NOMO-1 treated with dmso at 0.1 percent for 144 hours (cell line): ENCODE results near the gene MYO9A.

ENCODE experiments used
- DNase-seq: peaks from one replicate; lab custom pipeline; 2025; ENCODE audit not compliant: unreplicated experiment; lab: John Stamatoyannopoulos, UW

The MYO9A gene

DNA sequence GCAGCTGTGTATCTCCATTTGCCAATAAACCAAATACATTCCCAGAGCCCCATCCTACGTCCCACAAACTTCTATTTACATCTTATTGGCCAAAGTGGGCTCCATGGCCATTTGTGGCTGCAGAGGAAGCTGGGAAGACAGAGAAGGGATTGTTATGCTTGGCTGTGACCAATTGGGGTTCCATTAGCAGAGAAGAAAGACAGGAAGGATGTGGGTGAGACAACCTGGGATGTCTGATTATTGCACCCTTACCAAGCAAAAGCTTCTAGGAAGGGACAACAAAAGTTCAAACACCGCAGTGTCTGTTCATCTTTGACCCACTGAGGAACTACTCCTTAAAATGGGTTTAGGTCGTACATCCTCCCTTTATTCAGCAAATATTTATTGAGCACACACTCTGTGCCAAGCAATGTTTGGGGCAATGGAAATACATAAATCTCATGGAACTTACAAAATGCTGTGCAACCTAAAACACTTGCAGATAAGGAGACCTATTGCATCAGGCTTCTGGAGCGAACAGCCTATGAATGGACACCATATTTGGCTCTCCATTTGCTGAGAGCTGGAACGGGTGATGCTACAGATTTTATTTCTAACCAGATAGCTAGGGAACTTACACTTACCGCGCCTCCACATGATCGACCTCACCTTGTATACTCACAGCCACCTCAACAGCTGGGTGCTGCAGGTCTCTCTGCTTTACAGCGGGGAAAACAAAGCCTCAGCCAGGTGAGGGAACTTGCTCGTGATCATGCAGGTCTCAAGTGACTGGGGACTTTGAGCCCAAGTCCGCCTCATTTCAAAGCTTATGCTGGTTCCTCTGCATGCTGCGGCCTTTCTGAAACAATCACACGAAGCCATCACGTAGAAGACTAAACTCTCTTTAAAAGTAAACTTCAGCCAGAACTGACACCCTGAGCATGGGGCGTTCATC lies 329.0 kb downstream of the MYO9A start:
- no peak for DNase-seq

DNA sequence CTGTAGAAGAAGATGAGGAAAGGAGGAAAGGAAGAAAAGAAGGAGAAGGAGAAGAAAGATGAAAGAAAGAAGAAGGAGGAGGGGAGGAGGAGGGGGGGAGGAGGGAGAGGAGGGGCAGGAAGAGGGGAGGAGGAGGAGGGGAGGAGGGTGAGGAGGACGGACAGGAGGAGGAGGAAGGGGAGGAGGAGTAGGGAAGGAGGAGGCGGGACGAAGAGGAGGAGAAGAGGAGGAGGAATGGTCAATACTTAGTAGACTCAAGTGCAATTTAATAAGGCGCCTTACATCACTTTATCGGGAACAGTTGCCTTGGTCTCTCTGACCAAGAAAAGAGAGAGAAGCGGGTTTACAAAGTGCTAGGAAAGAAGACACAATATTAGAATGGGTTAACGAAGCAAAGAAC lies 331.3 kb downstream of the MYO9A start:
- DNase-seq, result no peak

GRCh38 chr15:71785996-71786395 lies 332.0 kb downstream of the MYO9A start:
- no peak for DNase-seq

GRCh38 chr15:71784719-71785118 lies 333.2 kb downstream of the MYO9A start:
- no peak for DNase-seq

DNA sequence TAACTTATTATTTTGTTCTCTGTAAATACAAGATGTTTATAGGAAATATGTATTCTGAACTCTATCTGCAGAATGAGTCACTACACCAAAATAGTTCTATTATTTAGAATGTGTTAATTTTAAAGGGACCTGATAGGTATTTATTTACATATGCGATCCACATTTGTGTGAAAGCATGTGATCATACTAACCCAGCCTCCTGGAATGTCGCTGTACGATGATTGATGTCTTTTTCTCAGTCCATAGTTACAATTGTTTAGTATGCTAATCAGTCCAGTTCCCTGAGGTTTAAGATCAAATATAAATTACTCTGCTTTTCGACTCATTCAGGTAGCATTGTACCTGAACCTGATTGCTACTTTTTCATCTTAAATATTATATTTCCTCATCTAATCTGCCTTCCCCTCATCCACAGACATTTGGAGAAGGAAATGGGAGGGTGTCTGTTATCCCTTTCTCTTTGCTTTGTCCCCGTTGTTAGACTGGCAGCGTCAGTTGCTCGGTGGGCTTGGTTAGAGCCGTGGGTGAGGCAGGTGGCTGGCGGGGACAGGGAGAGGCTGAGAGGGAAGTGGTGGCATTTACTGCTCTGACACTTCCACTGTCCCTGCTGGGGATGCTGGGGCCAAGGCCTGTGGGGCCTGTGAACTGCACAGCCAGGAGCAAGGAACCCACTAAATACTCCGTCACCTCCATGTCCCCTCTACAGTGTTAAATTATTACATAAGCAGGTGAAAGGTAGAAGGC lies 335.4 kb downstream of the MYO9A start:
- DNase-seq, result no peak

- no peak for DNase-seq
Measured at GRCh38 chr15:71781965-71782265, 336.0 kb downstream of the MYO9A start.

- no peak for DNase-seq
Measured at GRCh38 chr15:71781179-71781964, 336.6 kb downstream of the MYO9A start.

GRCh38 chr15:71780115-71780976 lies 337.6 kb downstream of the MYO9A start:
- peak; percentile 25 for DNase-seq

- no peak for DNase-seq
Measured at GRCh38 chr15:71779073-71779797, 338.7 kb downstream of the MYO9A start.

GRCh38 chr15:71777216-71777943 lies 340.6 kb downstream of the MYO9A start:
- no peak for DNase-seq

- no peak for DNase-seq
Measured at GRCh38 chr15:71776304-71776703, 341.6 kb downstream of the MYO9A start.

- no peak for DNase-seq
Measured at GRCh38 chr15:71775856-71776255, 342.1 kb downstream of the MYO9A start.

- no peak for DNase-seq
Measured at GRCh38 chr15:71773206-71773859, 344.6 kb downstream of the MYO9A start.
